K562 (cell line): ENCODE data around the gene ICAM2. TPM values are rescaled to one million over a fixed set of nuclear protein-coding genes. Genes with fewer than 3 reads are reported as not detected.

Experiments
- BHLHE40 ChIP-seq: IDR thresholded peaks from 2 replicates; pipeline ENCODE4 v1.6.1; 2011; ENCODE audit warnings: low read length, improper control_type of control experiment
- CREB5 ChIP-seq: fragments of 250-450 bp; sonication (Bioruptor Pico); IDR thresholded peaks from 2 replicates; pipeline ENCODE4 v1.5.0; 2020; ENCODE audit warnings: mild to moderate bottlenecking
- FOSL1 ChIP-seq: fragments of 200-800 bp; sonication (Bioruptor generic); conservative IDR thresholded peaks from 2 replicates; pipeline ENCODE4 v1.6.1; 2016; ENCODE audit warnings: missing genetic modification characterization, missing compliant biosample characterization
- FOXP4 ChIP-seq: sonication (generic); formaldehyde crosslinking; IDR thresholded peaks from 2 replicates; pipeline ENCODE4 v1.8.0; 2022; ENCODE audit warnings: mild to moderate bottlenecking, missing genetic modification reagents, borderline replicate concordance
- MCM7 ChIP-seq, 2 experiments: fragments of 450-650 bp; IDR thresholded peaks; 2 replicates each; pipeline ENCODE4 v1.6.1; 2016 to 2018
- MNT ChIP-seq, 2 experiments: fragments of 450-650 bp; conservative IDR thresholded peaks; 2 replicates each; pipeline ENCODE4 v1.6.1; 2017; ENCODE audit warnings: mild to moderate bottlenecking in 2 of 2, moderate library complexity in 2 of 2
- POLR2AphosphoS2 ChIP-seq: IDR thresholded peaks from 2 replicates; pipeline ENCODE4 v1.6.1; 2012; ENCODE audit warnings: low read length, improper control_type of control experiment
- PRDM10 ChIP-seq: fragments of 450-650 bp; IDR thresholded peaks from 2 replicates; pipeline ENCODE4 v1.6.1; 2018; ENCODE audit not compliant: partially characterized antibody
- RBM17 ChIP-seq: fragments of 200-400 bp; formaldehyde crosslinking; IDR thresholded peaks from 2 replicates; pipeline ENCODE4 v1.6.1; 2017; ENCODE audit warnings: low read depth, mild to moderate bottlenecking, low read length, borderline replicate concordance
- SPI1 ChIP-seq: IDR thresholded peaks from 2 replicates; pipeline ENCODE4 v1.6.1; 2011; ENCODE audit warnings: low read depth, low read length, control low read depth, borderline replicate concordance
- ZBTB5 ChIP-seq: fragments of 450-650 bp; IDR thresholded peaks from 2 replicates; pipeline ENCODE4 v1.6.1; 2017; ENCODE audit warnings: antibody characterized with exemption
- ZNF197 ChIP-seq: fragments of 200-800 bp; sonication (Bioruptor generic); IDR thresholded peaks from 2 replicates; pipeline ENCODE4 v1.6.1; 2016; ENCODE audit warnings: low read depth, missing genetic modification characterization, missing compliant biosample characterization
- ZNF384 ChIP-seq: IDR thresholded peaks from 2 replicates; pipeline ENCODE4 v1.6.1; 2012; ENCODE audit warnings: low read depth, low read length, improper control_type of control experiment
- ZNF395 ChIP-seq: fragments of 200-800 bp; sonication (Bioruptor generic); IDR thresholded peaks from 2 replicates; pipeline ENCODE4 v1.6.1; 2017; ENCODE audit warnings: missing genetic modification characterization, missing compliant biosample characterization
- polyA plus RNA-seq, 8 experiments: library from polyadenylated mRNA; depleted of rRNA in 4 of 8; stranded (reverse) in 5 of 8; unstranded in 3 of 8; fragments of >200 nt; fragmentation: Nextera tagmentation in 2 of 8; fragmentation: Illumina TruSeq in 1 of 8; extraction: Ambion mirVana in 2 of 8; extraction: Trizol in 1 of 8; gene quantifications; 2 replicates each; pipeline versions ENCODE4 v1.2.1 to v1.2.3, GENCODE V29; 2011 to 2014; ENCODE audit warnings: inconsistent platforms in 1 of 8, missing spikeins in 1 of 8
- total RNA-seq, 7 experiments: library from RNA; depleted of rRNA in 6 of 7; stranded (reverse); fragments of >200 nt in 6 of 7; fragmentation: Illumina TruSeq in 2 of 7; extraction: Trizol in 2 of 7; gene quantifications; 2 replicates each; pipeline versions ENCODE4 v1.2.1 to v1.2.3, GENCODE V29; 2011 to 2021; ENCODE audit warnings: low replicate concordance in 1 of 7

Gene ICAM2
- total and polyA plus RNA-seq, 9 of the 15 experiments (the other 6 are each of a cell fraction or from before 2014, with no cell fraction given), result 37.9 to 89.4 (median 60.6) TPM

- TF ChIP-seq ZNF395 (CRISPR knock-in tag) (no peak), RBM17 (no peak), FOSL1 (no peak), BHLHE40 (0 out of 2 replicates have a peak, but pooled peaks have one; percentile 22), MNT (conservative IDR thresholded peaks at IDR 0.05) (peak; percentile 70 to 76; a peak in 2 of 4 replicates), CREB5 (CRISPR knock-in tag) (no peak), POLR2AphosphoS2 (no peak), ZBTB5 (no peak), ZNF384 (no peak), ZNF197 (CRISPR knock-in tag) (no peak), MCM7 (IDR thresholded peaks at IDR 0.05) (no peak), SPI1 (no peak), PRDM10 (peak; percentile 43), FOXP4 (no peak)
Observed at GRCh38 chr17:64025732-64026294, 5.4 kb upstream of the ICAM2 start (continued).
